Stimulated activated CD8-positive, alpha-beta memory T cell treated with anti-CD3 and anti-CD28 coated beads, Interleukin-7, amount 100 ng/mL, for 48 hours (primary cell): ENCODE measurements around the gene KRT16.
"Not testable (repeated sequence)": the region's sequence is repeated elsewhere in the genome, so short reads cannot be mapped to it uniquely, and the experiment has no call there.

Experiments
- DNase-seq, 2 donors: peaks; one replicate each; pipeline ENCODE4 v3.0.0-alpha.2; 2020; ENCODE audit warnings: low read depth in 1 of 2; ENCODE audit errors: extremely low read depth in 1 of 2

KRT16 gene

GRCh38 chr17:41617136-41617535 is 4.6 kb upstream of the KRT16 start:
- DNase-seq = no peak

- not testable (repeated sequence) for DNase-seq
Observed at GRCh38 chr17:41616486-41616885, 3.9 kb upstream of the KRT16 start.

GRCh38 chr17:41615454-41615853 is 2.9 kb upstream of the KRT16 start:
- no peak for DNase-seq

DNA sequence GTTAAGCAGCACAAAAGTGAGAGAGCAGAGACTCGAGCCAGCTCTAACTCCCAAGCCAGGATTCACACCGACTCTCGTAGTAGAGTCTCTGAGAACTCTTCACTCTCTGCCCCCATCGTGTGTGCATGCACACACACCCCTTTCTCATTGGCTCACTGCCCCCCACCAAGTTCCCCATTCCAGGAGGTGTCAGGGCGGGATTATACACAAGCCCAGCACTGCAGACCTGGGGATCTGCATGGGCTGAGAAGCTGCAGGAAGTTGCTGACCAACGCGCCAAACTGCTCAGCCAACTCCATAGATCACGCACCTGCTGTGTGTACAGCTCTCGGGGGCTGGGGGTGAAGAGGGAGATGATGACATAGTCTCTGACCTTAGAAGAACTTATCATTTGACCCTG is 2.2 kb upstream of the KRT16 start:
- not testable (repeated sequence) for DNase-seq

DNA sequence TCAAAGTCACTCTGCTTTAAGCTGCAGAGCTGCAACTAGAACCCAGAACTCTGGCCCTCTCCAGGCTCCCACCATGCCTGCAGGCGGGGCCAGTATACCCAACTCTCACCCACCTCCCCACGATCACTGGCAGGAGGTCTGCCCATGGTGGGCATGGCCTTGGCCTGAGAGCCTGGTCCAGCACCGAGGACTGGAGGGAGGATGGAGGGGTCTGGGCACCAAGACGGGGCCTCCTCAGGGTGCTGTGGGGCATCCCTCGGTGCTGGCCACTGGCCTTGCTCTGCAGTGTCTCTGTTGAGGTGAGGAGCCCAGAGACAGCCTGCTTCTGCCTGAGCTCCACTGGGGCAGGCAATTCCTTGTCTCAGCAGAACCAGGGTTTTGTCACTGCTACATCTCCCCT is 1.5 kb upstream of the KRT16 start:
- no peak for DNase-seq

DNA sequence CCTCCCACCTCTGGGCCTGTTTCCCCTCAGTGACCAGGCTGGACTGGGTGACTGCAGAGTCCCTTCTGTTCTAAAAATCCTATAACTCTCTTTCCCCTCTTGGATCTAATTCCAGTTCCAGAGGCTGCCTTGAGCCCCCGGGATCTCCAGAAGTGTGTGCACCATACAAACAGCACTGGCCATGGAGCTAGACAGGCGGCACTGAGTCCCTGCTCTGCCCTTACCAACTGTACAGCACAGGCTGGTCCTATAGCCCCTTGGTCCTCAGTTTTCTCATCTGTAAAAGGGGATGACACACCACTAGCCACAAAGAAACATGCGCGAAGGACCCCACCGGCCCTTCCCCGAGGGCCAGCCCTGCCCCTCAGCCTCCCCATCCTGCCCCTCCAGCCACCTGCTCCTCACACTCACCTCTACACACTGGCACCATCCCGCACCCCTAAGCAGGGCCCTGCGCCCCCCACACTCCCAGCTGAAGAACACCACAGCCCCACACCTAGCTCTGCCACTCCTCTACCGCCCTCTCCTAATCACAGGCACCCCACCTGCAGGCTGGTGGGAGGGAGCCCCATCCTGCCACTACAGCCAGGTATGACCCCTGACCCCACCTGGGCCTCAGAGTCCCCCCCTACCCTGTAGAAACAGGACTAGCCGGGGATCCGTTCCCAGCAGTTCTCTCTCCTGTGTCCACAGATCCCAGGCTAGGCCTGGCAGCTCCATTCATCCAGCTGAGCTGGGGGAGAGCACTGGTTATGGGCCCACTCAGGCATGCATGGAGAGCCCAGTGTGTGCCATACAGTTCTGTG is 913 bp upstream of the KRT16 start:
- DNase-seq = no peak

- DNase-seq = no peak
Observed at GRCh38 chr17:41610965-41611640, 1.5 kb downstream of the KRT16 start.

GRCh38 chr17:41610061-41610517 is 2.5 kb downstream of the KRT16 start:
- DNase-seq = not testable (repeated sequence)

- DNase-seq = not testable (repeated sequence)
Observed at GRCh38 chr17:41606930-41607329, 5.6 kb downstream of the KRT16 start.

DNA sequence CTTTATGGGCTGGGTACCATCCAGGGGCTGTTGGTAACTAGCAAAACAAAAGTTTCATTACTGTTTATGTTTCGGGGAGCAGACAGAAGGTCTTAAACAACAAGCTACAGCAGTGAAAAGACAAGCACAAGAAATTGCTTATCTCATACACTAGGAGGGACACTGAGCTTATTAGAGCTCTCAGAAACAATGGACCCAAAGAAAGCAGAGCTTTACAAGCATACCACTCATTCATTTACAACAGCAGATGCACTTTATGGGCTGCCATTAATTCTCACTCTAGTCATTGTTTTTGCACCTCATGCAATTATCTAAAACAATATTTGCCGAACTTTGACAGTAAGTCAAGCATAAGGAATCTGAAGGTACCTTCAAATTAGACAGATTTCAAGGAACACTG is 10.0 kb downstream of the KRT16 start:
- no peak for DNase-seq

DNA sequence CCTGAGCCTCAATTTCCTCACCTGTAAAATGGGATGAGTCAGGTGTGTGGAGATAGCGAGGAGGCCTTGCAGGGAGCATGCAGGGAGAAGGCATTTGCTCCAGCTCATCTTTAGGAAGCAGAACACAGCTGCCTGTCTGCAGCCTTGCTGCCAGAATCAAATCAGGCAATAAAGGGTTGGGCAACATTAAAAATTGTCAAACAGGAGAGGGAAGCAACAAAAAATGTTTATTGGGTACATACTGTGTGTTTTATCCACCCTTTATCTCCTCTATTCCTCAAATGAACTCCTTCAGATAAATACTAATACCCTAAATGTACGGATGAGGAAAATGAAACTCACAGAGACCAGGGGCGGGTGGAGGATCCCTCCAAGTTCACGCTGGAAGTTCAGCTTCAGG is 12.2 kb downstream of the KRT16 start:
- DNase-seq = no peak

GRCh38 chr17:41599680-41600079 is 12.9 kb downstream of the KRT16 start:
- no peak for DNase-seq

DNA sequence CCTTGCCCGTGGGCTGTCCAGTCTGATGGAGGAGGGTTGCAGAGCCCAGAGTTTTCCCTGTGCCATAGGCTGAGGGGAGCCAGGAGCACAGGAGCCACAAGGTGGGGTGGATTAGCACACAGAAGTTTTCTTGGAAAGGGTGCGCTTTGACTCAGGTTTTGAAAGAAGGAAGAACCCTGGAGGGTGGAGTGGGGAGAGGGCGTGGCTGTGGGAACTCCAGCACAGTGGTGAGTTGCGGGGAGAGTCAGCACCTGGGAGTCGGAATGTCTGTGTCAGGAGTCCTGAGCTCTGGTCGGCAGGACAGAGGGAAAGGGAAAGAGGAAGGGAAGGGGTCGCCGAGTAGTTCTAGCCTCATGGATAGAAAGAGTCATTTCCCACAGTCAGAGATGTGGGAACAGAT is 17.0 kb downstream of the KRT16 start:
- DNase-seq = no peak

DNA sequence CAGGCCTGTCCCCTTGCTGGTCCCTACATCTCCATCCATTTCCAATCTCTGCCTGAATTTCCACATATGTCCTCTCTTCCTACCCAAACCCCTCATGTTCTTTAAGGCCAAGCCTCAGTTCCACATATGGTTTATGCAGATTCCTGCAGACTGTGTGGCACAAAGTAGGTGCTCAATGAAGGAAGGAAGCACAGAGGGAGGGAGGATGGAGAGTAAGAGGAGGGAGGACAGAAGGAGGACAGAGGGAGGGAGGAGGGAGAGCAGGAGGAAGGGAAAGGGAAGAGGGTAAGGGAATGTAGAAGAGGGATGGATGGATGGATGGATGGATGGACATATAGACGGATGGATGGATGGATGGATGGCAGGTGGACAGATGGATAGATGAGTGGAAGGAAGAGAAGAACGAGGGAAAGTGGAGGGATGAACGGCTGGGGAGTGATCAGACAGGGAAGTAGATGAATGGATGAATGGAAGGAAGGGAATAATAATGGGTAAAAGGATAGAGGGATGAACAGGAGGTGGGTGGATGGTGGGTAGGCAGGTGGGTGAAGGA is 18.1 kb downstream of the KRT16 start:
- no peak for DNase-seq

DNA sequence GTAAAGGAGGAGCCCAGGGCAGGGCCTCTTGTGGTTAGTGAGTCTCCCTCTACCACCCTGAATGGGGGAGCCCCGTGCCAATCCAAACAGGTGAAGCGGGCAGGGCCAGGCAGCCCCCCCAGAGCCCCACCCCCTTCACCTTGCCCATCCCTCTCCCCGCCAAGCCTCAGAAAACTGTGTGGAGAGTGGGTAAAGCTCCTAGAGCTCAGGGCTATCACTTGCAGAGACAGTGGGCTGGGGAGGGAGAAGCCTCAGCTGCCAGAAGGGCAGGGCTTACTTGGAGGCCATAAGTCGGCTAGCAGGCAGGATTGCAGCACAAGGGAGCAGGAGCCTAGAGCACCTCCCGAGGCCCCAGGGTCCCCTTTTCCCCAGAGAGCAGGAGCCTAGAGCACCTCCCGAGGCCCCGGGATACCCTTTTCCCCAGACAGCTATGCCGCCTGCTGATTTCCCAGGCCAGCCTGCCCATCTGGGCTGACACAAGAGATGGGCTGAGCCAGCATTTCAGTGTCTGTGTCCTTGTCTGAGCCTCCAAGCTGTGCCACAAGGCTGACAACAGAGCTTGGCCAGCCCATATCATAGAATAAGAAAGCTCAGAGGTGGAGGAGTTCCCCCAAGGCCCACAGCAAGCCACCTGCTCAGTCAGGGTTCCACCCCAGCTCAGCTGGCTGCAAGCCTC is 19.1 kb downstream of the KRT16 start:
- DNase-seq = no peak

- no peak for DNase-seq
Observed at GRCh38 chr17:41592601-41593305, 19.8 kb downstream of the KRT16 start.

DNA sequence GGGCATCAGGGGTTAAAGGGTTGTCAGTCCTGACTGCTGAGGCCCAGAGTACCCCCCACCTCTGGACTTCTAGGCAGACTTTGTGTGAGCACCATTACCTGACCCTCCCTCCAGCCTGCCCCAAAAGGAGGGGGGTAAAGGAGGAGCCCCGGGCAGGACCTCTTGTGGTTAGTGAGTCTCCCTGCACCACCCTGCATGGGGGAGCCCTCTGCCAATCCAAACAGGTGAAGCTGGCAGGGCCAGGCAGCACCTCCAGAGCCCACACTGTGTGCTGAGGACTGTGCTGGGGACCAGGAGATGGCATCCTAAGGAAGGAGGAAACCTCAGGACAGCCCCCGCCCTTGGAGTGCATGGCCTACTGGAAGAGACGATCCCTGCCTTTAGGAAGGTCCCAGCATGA is 23.3 kb downstream of the KRT16 start:
- DNase-seq = no peak

- no peak for DNase-seq
Observed at GRCh38 chr17:41588126-41588810, 24.3 kb downstream of the KRT16 start.

DNA sequence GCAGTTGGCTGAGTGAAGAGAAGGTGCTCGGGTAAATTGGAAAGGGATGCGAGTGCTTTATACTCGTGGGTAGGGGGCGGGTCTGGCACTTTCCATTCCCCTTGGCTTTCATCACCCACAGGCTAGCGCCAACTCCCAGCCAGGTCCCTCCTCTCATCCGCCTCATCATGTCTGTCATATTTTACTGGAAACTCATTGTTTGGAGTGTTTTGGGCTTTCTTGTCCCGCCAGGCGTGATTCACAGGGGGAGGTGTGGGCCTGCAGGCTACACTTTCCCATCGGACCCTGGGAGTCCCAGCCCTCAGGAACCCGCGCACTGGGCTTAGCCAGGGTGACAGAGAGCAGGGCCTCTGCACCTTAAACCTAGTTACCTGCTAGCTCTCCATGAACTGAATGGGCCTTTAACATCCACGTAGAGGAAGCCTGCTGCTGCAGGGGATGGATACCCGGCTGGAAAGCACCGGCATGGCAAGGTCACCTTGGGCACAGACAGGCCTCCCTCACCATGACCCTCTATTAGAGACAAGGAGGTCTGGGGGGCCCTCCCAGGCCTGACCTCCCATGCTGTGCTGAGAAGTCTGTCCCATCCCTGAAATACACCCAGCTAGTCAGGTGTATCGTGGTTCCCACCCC is 25.6 kb downstream of the KRT16 start, which contains the start of gene KRT14:
KRT14 (minus strand) TSS at position 33 of the 633 bp plus-strand sequence. CDS start 61 bp downstream, outside the sequence.
- no peak for DNase-seq
